H1 (cell line): ENCODE measurements around the gene ANKH. TPM values are rescaled to one million over a fixed set of nuclear protein-coding genes. Genes with fewer than 3 reads are reported as not detected.

ENCODE experiments used
- CHD7 ChIP-seq: fragments of 300-600 bp; sonication (generic); IDR thresholded peaks from 2 replicates; pipeline ENCODE4 v1.7.1; 2012; ENCODE audit warnings: low read length, moderate library complexity, mild to moderate bottlenecking, inconsistent platforms; ENCODE audit not compliant: insufficient replicate concordance
- KDM1A ChIP-seq: fragments of 200-600, 300-600 bp; sonication (generic); IDR thresholded peaks from 2 replicates; pipeline ENCODE4 v1.7.1; 2016; ENCODE audit warnings: mild to moderate bottlenecking, low read length, borderline replicate concordance
- POLR2A ChIP-seq, 2 experiments: IDR thresholded peaks; 1 replicate in 1 of 2; 2 replicates in 1 of 2; pipeline ENCODE4 v1.6.1; 2011; ENCODE audit warnings: low read depth in 2 of 2, low read length in 2 of 2, mild to moderate bottlenecking in 2 of 2; ENCODE audit errors: control extremely low read depth in 1 of 2
- RNF2 ChIP-seq: fragments of 200-900, 300-1000 bp; sonication (generic); IDR thresholded peaks from 2 replicates; pipeline ENCODE4 v1.7.1; 2016; ENCODE audit warnings: borderline replicate concordance, low read depth, mild to moderate bottlenecking, antibody characterized with exemption, low read length; ENCODE audit not compliant: poor library complexity, severe bottlenecking; ENCODE audit errors: missing control alignments
- TAF1 ChIP-seq: IDR thresholded peaks from 2 replicates; pipeline ENCODE4 v1.6.1; 2011; ENCODE audit warnings: mild to moderate bottlenecking, low read depth, low read length
- polyA plus RNA-seq, 7 experiments: library from polyadenylated mRNA; depleted of rRNA in 3 of 7; stranded (reverse) in 5 of 7; unstranded in 2 of 7; fragments of >200 nt in 5 of 7; fragments of 200-250 nt in 2 of 7; gene quantifications; 1 replicate in 5 of 7; 2 replicates in 1 of 7; 4 replicates in 1 of 7; pipeline versions ENCODE4 v1.2.1 to v1.2.3, GENCODE V29; 2011 to 2013; ENCODE audit warnings: missing spikeins in 2 of 7, mixed read lengths in 2 of 7
- total RNA-seq: library from RNA; stranded (reverse); fragmentation: NEBNext Ultra II Directional; extraction: Animal tissue kit (Norgen Biotek cat#: 25700); gene quantifications from 2 replicates; pipeline ENCODE4 v1.2.1, GENCODE V29; 2021

Gene ANKH
- total and polyA plus RNA-seq, 2 of the 8 experiments (the other 6 are each of a cell fraction or from before 2014, with no cell fraction given), result 5.3 to 13.0 TPM

GRCh38 chr5:14801792-14802191, 69.8 kb downstream of the ANKH start (continued):
- TF ChIP-seq CHD7 (no peak), TAF1 (no peak), POLR2A (IDR thresholded peaks at IDR 0.05; ENCODE audit: control extremely low read depth in 1 of 2, low read depth in 2 of 2, low read length in 2 of 2) (no peak), RNF2 (no peak), KDM1A (no peak)
